ENCODE results near the gene GCDH. TPM values are rescaled to one million over a fixed set of nuclear protein-coding genes. Genes with fewer than 3 reads are reported as not detected.
"Not testable (repeated sequence)": the region's sequence is repeated elsewhere in the genome, so short reads cannot be mapped to it uniquely, and the experiment has no call there.

Gene GCDH
- total RNA-seq, 1 donor from 2014 or later: 20.0 TPM

GRCh38 chr19:12885749-12886650, 5.0 kb upstream of the GCDH start:
- peaks cover 15% of the 10 kb centered on the region for H3K27me3 Mint-ChIP-seq (ENCODE audit: unreplicated experiment)
- no peaks in the 10 kb centered on the region for H3K9me3 Mint-ChIP-seq (ENCODE audit: unreplicated experiment)
- H3K36me3 Mint-ChIP-seq (ENCODE audit: low read depth, unreplicated experiment): peaks cover 6% of the 10 kb centered on the region
- H3K4me3 Mint-ChIP-seq (ENCODE audit: unreplicated experiment): peak overlapping the region; percentile 89
- peaks cover 6% of the 10 kb centered on the region for H3K4me1 Mint-ChIP-seq (ENCODE audit: unreplicated experiment)
- TF ChIP-seq, protein P1, sequence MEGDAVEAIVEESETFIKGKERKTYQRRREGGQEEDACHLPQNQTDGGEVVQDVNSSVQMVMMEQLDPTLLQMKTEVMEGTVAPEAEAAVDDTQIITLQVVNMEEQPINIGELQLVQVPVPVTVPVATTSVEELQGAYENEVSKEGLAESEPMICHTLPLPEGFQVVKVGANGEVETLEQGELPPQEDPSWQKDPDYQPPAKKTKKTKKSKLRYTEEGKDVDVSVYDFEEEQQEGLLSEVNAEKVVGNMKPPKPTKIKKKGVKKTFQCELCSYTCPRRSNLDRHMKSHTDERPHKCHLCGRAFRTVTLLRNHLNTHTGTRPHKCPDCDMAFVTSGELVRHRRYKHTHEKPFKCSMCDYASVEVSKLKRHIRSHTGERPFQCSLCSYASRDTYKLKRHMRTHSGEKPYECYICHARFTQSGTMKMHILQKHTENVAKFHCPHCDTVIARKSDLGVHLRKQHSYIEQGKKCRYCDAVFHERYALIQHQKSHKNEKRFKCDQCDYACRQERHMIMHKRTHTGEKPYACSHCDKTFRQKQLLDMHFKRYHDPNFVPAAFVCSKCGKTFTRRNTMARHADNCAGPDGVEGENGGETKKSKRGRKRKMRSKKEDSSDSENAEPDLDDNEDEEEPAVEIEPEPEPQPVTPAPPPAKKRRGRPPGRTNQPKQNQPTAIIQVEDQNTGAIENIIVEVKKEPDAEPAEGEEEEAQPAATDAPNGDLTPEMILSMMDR (IDR thresholded peaks at IDR 0.05; ENCODE audit: unreplicated experiment): peak; percentile 35
- DNase-seq (ENCODE audit: low spot score): no peak
- H3K27ac Mint-ChIP-seq (ENCODE audit: unreplicated experiment): no peak overlapping the region

GRCh38 chr19:12886651-12886968, 4.3 kb upstream of the GCDH start:
- no peaks in the 10 kb centered on the region for H3K9me3 Mint-ChIP-seq (ENCODE audit: unreplicated experiment)
- no peak for DNase-seq (ENCODE audit: low spot score)
- peaks cover 12% of the 10 kb centered on the region for H3K4me1 Mint-ChIP-seq (ENCODE audit: unreplicated experiment)
- peaks cover 15% of the 10 kb centered on the region for H3K27me3 Mint-ChIP-seq (ENCODE audit: unreplicated experiment)
- TF ChIP-seq, protein P1 (IDR thresholded peaks at IDR 0.05; ENCODE audit: unreplicated experiment): no peak
- peaks cover 6% of the 10 kb centered on the region for H3K36me3 Mint-ChIP-seq (ENCODE audit: low read depth, unreplicated experiment)
- peak overlapping the region; percentile 89 for H3K4me3 Mint-ChIP-seq (ENCODE audit: unreplicated experiment)
- H3K27ac Mint-ChIP-seq (ENCODE audit: unreplicated experiment): no peak overlapping the region

DNA sequence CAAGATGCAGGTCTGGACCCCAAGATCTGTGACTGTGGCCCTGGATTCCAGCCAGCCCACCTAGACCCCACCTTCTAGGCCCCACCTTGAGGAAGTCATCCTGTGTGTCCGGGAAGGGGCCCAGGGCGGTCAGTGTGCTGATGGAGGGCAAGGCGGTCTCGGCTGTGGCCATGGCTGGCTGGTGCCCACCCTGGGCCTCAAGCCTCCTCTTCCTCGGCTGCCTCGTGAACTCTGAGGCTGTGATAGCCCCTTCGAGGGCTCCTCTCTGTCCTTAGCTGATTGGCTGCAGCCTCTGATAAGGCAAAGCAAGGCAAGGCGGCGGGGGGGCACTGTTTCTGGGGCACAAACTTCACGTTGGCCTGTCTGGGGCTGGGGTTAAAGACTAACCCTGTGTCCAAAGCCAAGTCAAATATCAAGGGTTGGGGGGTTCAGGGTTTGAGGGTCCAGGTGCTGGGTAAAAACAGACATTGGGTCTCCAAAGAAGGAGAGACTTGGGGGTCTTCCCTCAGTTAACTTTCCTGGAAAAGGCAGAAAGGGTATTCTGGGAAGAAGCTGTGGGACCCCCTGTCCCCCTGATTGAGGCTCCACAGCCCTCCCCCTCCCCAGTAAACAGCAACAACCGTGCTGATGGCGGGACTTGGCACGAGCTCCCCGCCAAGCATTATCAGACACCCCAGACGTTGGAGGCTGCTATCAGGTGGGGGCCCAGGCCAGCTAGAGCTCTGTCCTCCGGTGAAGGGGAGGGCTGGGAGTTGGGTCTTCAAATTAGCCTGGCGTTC, 3.8 kb upstream of the GCDH start, which contains the start of gene KLF1:
Gene KLF1 (minus strand): TSS at position 233 of the 779 bp plus-strand sequence. CDS start 61 bp downstream, at position 172.
- Mint-ChIP-seq H3K9me3 (ENCODE audit: unreplicated experiment) (no peaks in the 10 kb centered on the region), H3K36me3 (ENCODE audit: low read depth, unreplicated experiment) (peaks cover 6% of the 10 kb centered on the region), H3K27me3 (ENCODE audit: unreplicated experiment) (peaks cover 16% of the 10 kb centered on the region), H3K4me3 (ENCODE audit: unreplicated experiment) (peak within 1 kb of the TSS; percentile 89), H3K4me1 (ENCODE audit: unreplicated experiment) (peaks cover 14% of the 10 kb centered on the region), H3K27ac (ENCODE audit: unreplicated experiment) (no peak within 1 kb of the TSS)
- TF ChIP-seq, protein P1 (IDR thresholded peaks at IDR 0.05; ENCODE audit: unreplicated experiment): no peak
- no peak for DNase-seq (ENCODE audit: low spot score)

- peaks cover 4% of the 10 kb centered on the region for H3K36me3 Mint-ChIP-seq (ENCODE audit: low read depth, unreplicated experiment)
- no peaks in the 10 kb centered on the region for H3K9me3 Mint-ChIP-seq (ENCODE audit: unreplicated experiment)
- peaks cover 14% of the 10 kb centered on the region for H3K4me1 Mint-ChIP-seq (ENCODE audit: unreplicated experiment)
- TF ChIP-seq, protein P1 (IDR thresholded peaks at IDR 0.05; ENCODE audit: unreplicated experiment): no peak
- peaks cover 15% of the 10 kb centered on the region for H3K27me3 Mint-ChIP-seq (ENCODE audit: unreplicated experiment)
- no peak overlapping the region for H3K27ac Mint-ChIP-seq (ENCODE audit: unreplicated experiment)
- no peak overlapping the region for H3K4me3 Mint-ChIP-seq (ENCODE audit: unreplicated experiment)
- DNase-seq (ENCODE audit: low spot score): no peak
Observed at GRCh38 chr19:12888006-12888603, 2.9 kb upstream of the GCDH start.

GRCh38 chr19:12890299-12890786, 617 bp upstream of the GCDH start:
- DNase-seq (ENCODE audit: low spot score); H3K9me3 Mint-ChIP-seq (ENCODE audit: unreplicated experiment); H3K36me3 Mint-ChIP-seq (ENCODE audit: low read depth, unreplicated experiment): not testable (repeated sequence)
- Mint-ChIP-seq H3K27me3 (ENCODE audit: unreplicated experiment) (peaks cover 11% of the 10 kb centered on the region), H3K4me1 (ENCODE audit: unreplicated experiment) (peaks cover 14% of the 10 kb centered on the region), H3K27ac (ENCODE audit: unreplicated experiment) (peak overlapping the region; percentile 37), H3K4me3 (ENCODE audit: unreplicated experiment) (peak overlapping the region; percentile 97)

Data from endothelial cell (in vitro differentiated cells).